HEK293T (cell line): ENCODE results near the gene UPK2.

Experiments used
- ARNT ChIP-seq: fragments of 450-650 bp; IDR thresholded peaks from 2 replicates; pipeline ENCODE4 v1.6.1; 2017; ENCODE audit warnings: mild to moderate bottlenecking
- FOXK2 ChIP-seq: fragments of 450-650 bp; IDR thresholded peaks from 2 replicates; pipeline ENCODE4 v1.6.1; 2016; ENCODE audit warnings: mild to moderate bottlenecking
- FOXM1 ChIP-seq: fragments of 450-650 bp; IDR thresholded peaks from 2 replicates; pipeline ENCODE4 v1.6.1; 2017; ENCODE audit warnings: mild to moderate bottlenecking, borderline replicate concordance
- HDGF ChIP-seq: fragments of 450-650 bp; IDR thresholded peaks from 2 replicates; pipeline ENCODE4 v1.6.1; 2017; ENCODE audit warnings: antibody characterized with exemption, borderline replicate concordance
- TARDBP ChIP-seq: fragments of 450-650 bp; IDR thresholded peaks from 2 replicates; pipeline ENCODE4 v1.6.1; 2016

GRCh38 chr11:118927554-118928100 lies 28.5 kb upstream of the UPK2 start:
- TF ChIP-seq FOXM1 (no peak), FOXK2 (no peak), TARDBP (no peak), HDGF (no peak), ARNT (no peak)
